Dermis microvascular lymphatic vessel endothelial cell (primary cell): ENCODE results near the gene KRTAP12-2. TPM values are rescaled to one million over a fixed set of nuclear protein-coding genes. Genes with fewer than 3 reads are reported as not detected.
"Not testable (repeated sequence)": the region's sequence is repeated elsewhere in the genome, so short reads cannot be mapped to it uniquely, and the experiment has no call there.

ENCODE experiments used
- DNase-seq, 2 donors: peaks; one replicate each; pipeline versions ENCODE4 v3.0.0 to v3.0.0-alpha.2; 2010; ENCODE audit warnings: low read depth in 2 of 2
- total RNA-seq: library from RNA; depleted of rRNA; stranded (reverse); fragments of >200 nt; gene quantifications from 2 replicates; pipeline ENCODE4 v1.2.1, GENCODE V29; 2014

The KRTAP12-2 gene
- total RNA-seq, 1 donor from 2014 or later = not detected

- DNase-seq = no peak
Observed at GRCh38 chr21:44702111-44702972, 35.6 kb upstream of the KRTAP12-2 start.

GRCh38 chr21:44701541-44701940, 34.8 kb upstream of the KRTAP12-2 start:
- no peak for DNase-seq

DNA sequence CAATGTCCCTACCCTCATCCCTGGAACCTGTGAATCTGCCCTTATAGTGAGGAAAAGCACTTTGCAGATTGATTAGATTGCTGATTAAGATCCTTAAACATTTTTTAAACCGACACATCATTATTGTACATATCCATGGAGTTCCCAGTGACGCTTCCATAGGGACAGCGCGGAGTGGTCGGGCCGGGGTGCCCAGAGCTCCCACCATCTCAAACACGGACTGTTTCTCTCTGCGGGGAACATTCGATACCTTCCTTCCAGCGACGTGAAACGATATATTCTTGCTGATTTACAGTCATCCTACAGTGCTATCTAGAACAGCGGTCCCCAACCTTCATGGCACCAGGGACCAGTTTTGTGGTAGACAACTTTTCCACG, 34.3 kb upstream of the KRTAP12-2 start:
- DNase-seq = no peak

- DNase-seq = no peak
Observed at GRCh38 chr21:44700101-44701022, 33.6 kb upstream of the KRTAP12-2 start.

DNA sequence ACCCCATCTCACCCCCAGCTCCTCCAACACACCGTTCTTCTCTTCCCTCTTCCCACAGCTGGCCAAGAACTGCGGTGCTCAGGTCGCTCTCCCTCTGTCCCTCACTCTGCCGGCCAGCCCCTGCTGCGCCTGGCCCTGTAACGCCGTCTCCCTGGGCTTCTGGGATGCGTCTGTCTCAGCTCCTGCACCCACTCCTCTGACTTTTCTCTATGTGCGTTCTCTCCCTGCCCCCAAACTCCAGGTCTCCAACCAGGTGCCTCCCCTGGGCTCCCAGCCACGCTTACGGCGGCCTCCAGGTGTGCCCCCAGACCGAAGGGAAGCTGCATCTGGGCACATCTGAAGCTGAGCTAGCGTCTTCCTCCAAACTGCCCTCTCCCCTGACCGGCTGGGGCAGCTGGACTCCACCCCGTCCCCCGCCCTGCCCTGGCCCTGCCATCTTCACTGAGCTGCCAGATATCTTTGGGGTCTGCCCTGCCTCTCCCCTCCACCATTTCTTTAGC, 32.8 kb upstream of the KRTAP12-2 start:
- no peak for DNase-seq

DNA sequence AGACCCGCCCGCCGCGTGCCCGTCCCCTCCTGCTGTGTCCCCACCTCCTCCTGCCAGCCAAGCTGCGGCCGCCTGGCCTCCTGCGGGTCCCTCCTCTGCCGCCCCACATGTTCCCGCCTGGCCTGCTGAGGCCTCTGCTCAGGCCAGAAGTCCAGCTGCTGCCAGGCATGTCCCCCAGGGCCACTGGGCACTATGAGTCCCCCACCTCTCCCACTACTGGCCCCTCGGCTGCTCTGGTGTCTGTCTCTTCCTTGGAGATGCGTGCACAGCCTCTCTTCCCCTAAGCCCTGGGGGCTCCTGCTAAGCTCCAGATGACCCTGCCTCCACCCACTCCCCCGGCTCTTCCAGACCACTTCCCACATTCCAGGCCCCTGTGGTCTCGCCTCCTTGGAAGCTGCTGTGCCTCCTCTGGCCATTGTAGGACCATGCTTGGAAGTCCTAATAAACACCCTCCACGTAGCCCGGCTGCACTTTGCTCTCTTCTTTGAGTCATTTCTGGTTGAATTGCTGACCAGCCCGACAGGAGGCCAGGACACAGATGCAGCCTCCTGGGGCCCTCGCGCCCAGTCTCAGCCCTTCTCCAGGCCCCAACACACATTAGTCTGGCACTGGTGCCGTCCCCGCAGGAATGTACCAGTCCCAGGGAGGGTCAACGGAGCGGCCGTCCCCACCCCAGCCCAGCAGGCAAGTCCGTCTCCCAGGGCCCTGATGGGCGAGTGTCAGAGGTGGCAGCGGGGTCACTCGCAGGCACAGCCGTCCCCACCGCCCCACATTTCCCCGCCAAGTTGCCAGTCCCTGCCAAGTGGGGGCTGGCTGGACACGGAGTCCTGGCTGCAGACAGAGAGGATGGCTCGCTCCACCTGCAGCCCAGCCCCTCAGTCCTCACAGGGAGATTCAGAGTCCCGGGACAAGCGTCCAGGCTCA, 31.3 kb upstream of the KRTAP12-2 start:
- DNase-seq = no peak

DNA sequence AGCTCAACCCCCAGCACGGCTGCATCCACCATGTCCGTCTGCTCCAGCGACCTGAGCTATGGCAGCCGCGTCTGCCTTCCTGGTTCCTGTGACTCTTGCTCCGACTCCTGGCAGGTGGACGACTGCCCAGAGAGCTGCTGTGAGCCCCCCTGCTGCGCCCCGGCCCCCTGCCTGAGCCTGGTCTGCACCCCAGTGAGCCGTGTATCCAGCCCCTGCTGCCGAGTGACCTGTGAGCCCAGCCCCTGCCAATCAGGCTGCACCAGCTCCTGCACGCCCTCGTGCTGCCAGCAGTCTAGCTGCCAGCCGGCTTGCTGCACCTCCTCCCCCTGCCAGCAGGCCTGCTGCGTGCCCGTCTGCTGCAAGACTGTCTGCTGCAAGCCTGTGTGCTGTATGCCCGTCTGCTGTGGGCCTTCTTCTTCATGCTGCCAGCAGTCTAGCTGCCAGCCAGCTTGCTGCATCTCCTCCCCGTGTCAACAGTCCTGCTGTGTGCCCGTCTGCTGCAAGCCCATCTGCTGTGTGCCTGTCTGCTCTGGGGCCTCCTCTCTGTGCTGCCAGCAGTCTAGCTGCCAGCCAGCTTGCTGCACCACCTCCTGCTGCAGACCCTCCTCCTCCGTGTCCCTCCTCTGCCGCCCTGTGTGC, 30.6 kb upstream of the KRTAP12-2 start, which contains the start of gene KRTAP10-12:
KRTAP10-12 (plus strand) TSS at position 1 of the 639 bp plus-strand sequence; CDS start at position 31, 30 bp downstream.
- not testable (repeated sequence) for DNase-seq

DNA sequence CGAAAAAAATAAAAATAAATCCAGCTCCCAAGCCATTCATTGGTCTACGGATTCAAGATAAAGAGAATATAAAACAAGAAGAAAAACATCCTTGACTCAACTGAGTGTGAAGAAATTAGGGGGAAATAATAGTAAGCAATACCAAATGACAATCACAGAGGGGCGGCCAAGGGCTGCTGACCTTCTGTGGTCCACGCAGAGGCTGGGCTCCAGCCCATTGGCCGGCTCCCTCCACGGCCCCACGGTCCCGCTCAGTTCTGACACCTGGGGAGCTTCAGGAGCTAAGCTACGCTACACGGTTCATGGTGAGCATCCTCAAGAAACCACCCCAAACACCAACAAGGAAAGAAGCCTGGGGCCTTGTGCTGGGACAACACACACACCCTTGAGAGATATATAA, 29.8 kb upstream of the KRTAP12-2 start:
- DNase-seq = no peak

DNA sequence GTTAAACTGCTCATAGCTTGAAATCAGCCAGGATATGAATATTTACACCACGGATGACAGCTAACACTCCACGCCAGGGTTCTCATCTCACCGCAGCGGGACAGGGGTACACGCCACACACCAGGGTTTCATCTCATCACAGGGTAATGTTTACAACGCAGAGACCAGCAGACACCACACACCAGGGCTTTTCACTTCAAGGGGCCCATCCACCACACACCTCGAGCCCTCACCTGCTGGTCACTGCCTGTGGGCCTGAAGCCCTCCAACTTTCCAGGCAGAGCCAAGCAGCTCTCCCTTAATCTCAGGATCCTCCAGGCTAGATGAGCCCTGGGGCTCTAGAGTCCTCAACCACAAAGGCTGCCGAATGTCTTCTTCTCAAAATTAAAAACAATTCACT, 28.9 kb upstream of the KRTAP12-2 start:
- DNase-seq = no peak

- DNase-seq = no peak
Observed at GRCh38 chr21:44695184-44695583, 28.5 kb upstream of the KRTAP12-2 start.

DNA sequence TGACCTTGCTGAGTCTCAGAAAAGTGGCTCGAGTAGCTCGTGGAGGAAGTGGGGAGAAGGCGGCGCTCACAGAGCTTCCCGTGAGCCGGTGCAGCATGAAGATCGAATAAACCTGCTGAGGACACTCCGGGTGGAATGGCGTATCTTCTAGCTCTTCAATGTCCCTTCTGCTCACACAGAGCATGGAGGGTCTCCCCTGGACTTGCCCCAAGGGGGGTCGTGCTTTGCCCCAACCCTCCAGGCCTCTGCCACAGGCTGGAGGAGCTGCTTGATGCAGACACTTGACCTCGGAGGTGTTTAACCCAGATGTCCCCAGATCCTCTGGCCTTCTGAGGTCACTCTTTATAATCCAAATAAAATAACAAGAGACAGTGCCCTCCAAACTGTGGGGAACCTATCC, 28.0 kb upstream of the KRTAP12-2 start:
- DNase-seq = no peak

DNA sequence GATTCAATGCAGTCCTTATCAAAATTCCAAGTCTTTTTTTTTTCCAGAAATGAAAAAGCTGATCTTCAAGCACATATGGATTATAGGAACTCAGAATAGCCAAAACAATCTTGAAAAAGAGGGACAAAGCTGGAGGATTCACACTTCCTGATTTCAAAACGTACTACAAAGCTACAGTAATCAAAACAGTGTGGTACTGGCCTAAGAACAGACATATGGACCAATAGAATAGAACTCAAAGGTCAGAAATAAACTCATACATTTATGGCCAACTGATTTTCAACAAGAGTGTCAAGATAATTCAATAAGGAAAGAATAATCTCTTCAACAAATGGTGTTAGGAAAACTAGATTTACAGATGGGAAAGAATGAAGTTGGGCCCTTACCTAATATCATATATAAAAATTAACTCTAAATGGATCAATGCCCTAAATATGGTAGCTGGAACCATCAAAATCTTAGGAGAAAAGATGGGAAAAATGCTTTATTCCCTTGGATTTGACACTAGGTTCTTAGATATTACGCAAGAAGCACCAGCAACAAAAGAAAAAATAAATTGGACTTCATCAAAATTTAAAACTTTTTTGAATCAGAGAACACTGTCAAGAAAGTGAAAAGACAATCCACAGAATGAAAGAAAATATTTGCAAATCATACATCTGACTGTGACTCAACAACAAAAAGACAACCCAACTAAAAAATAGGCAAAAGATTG, 26.2 kb upstream of the KRTAP12-2 start:
- DNase-seq = no peak

- no peak for DNase-seq
Observed at GRCh38 chr21:44691686-44692085, 25.0 kb upstream of the KRTAP12-2 start.

DNA sequence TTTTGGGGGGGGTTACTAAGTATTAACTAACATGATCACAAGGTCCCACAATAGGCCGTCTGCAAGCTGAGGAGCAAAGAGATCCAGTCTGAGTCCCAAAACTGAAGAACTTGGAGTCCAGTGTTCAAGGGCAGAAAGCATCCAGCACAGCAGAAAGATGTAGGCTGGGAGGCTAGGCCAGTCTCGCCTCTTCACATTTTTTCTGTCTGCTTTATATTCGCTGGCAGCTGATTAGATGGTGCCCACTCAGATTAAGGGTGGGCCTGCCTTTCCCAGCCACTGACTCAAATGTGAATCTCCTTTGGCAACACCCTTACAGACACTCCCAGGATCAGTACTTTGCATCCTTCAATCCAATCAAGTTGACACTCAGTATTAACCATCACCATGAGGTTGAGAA, 23.0 kb upstream of the KRTAP12-2 start:
- not testable (repeated sequence) for DNase-seq

GRCh38 chr21:44687671-44688070, 20.9 kb upstream of the KRTAP12-2 start:
- no peak for DNase-seq

DNA sequence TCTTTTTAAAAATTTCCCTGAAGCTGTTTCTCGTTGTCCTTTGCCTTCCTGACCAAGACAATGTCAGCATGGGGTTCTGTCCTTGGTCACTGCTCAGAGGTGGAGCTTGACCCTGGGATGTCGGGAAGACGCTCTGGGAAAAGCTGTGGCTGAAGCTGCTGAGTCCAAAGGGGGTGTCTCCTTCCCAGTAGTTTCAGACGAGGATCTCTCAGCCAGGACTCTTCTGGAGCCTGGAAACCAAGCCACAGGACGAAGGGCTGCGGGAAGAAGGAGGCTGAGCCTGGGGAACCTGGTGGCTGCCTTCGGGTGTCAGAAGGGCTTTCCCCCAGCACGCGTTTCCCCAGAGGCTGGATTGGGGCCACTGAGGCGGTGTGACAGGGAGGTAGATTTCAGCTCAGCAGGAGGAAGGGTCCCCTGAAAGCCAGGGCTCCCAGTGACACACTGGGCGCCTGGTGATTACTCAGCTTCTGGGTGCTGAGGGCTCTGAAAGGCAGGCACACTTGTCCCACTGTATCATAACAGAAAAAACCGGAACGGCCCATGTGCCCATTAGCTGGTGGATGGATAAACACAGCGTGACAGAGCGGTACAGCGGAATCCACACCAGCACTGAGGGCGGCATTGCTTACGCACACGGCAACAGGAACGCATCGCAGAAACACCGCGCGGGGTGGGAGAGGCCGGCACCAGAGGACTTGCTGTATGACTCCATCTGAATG, 20.3 kb upstream of the KRTAP12-2 start:
- no peak for DNase-seq

- peak; percentile 38 to 57 for DNase-seq
Observed at GRCh38 chr21:44686000-44686781, 19.5 kb upstream of the KRTAP12-2 start.

- DNase-seq = not testable (repeated sequence)
Observed at GRCh38 chr21:44685050-44685449, 18.3 kb upstream of the KRTAP12-2 start.
